Measurements from ENCODE around the gene BAIAP2.

DNA sequence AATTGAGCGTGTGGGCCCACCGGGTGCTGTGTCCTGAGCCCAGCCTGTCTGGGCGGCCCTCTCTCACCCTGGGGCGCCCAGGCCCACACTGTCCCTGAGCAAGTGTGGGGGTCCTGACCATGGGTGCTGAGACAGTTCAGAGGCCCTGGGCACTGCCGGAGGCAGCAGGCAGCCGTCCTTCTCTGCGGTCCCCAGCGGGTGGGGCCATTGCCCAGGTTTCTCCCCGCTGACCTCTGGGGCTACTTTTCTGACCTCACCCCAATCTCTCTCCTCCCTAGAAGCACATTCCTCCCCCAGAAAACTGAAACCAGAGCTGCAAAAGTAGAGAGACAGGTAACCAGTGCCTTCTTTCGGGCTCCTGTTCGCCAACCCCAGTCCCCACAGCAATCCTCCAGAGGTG lies 94.3 kb downstream of the BAIAP2 start:
- TF ChIP-seq EZH2 (IDR thresholded peaks at IDR 0.05; ENCODE audit: borderline replicate concordance, low read depth, low read length, severe bottlenecking) (no peak), POLR2AphosphoS5 (IDR thresholded peaks at IDR 0.05; ENCODE audit: insufficient read depth, low read depth, low read length) (no peak), POLR2A (IDR thresholded peaks at IDR 0.05; ENCODE audit: low read depth, low read length) (no peak)
- TF ChIP-seq, protein P1, sequence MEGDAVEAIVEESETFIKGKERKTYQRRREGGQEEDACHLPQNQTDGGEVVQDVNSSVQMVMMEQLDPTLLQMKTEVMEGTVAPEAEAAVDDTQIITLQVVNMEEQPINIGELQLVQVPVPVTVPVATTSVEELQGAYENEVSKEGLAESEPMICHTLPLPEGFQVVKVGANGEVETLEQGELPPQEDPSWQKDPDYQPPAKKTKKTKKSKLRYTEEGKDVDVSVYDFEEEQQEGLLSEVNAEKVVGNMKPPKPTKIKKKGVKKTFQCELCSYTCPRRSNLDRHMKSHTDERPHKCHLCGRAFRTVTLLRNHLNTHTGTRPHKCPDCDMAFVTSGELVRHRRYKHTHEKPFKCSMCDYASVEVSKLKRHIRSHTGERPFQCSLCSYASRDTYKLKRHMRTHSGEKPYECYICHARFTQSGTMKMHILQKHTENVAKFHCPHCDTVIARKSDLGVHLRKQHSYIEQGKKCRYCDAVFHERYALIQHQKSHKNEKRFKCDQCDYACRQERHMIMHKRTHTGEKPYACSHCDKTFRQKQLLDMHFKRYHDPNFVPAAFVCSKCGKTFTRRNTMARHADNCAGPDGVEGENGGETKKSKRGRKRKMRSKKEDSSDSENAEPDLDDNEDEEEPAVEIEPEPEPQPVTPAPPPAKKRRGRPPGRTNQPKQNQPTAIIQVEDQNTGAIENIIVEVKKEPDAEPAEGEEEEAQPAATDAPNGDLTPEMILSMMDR (IDR thresholded peaks at IDR 0.05; ENCODE audit: extremely low read depth in 1 of 2, insufficient read depth in 1 of 2, low read depth in 1 of 2, low read length in 2 of 2), result no peak
- TF ChIP-seq, protein P2, sequence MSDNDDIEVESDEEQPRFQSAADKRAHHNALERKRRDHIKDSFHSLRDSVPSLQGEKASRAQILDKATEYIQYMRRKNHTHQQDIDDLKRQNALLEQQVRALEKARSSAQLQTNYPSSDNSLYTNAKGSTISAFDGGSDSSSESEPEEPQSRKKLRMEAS (IDR thresholded peaks at IDR 0.05; ENCODE audit: insufficient read depth, insufficient read length), result no peak

Data from endothelial cell of umbilical vein (primary cell).